ENCODE results near the gene FSCN2.

- TF ChIP-seq CTCF (IDR thresholded peaks at IDR 0.05) (no peak), ZFX (IDR thresholded peaks at IDR 0.05; ENCODE audit: borderline replicate concordance) (no peak)
Observed at GRCh38 chr17:81581758-81582157, 53.6 kb downstream of the FSCN2 start.

All from 22Rv1 (cell line).